ENCODE results near the gene IL1RAPL2.

- TF ChIP-seq CTCF (IDR thresholded peaks at IDR 0.05) (no peak), EZH2 (IDR thresholded peaks at IDR 0.05) (no peak), EZH2phosphoT487 (IDR thresholded peaks at IDR 0.05) (no peak)
Observed at GRCh38 chrX:104670051-104670450, 104.1 kb downstream of the IL1RAPL2 start.

All from neural progenitor cell (in vitro differentiated cells).